LHCN-M2 (cell line): Measurements from ENCODE around the gene ZGPAT. TPM values are rescaled to one million over a fixed set of nuclear protein-coding genes. Genes with fewer than 3 reads are reported as not detected.
"Not testable (repeated sequence)": the region's sequence is repeated elsewhere in the genome, so short reads cannot be mapped to it uniquely, and the experiment has no call there.

Experiments
- DNase-seq: peaks from one replicate; pipeline ENCODE4 v3.0.0-alpha.2; 2012; ENCODE audit warnings: low read depth
- total RNA-seq: library from RNA; depleted of rRNA; stranded (reverse); fragments of >200 nt; gene quantifications from 2 replicates; pipeline ENCODE4 v1.2.3, GENCODE V29; 2014

ZGPAT gene
- total RNA-seq, 1 experiment from 2014 or later = 40.1 TPM

- no peak for DNase-seq
Measured at GRCh38 chr20:63702751-63703470, 4.9 kb upstream of the ZGPAT start.

GRCh38 chr20:63703471-63703975, 4.3 kb upstream of the ZGPAT start:
- no peak for DNase-seq

DNA sequence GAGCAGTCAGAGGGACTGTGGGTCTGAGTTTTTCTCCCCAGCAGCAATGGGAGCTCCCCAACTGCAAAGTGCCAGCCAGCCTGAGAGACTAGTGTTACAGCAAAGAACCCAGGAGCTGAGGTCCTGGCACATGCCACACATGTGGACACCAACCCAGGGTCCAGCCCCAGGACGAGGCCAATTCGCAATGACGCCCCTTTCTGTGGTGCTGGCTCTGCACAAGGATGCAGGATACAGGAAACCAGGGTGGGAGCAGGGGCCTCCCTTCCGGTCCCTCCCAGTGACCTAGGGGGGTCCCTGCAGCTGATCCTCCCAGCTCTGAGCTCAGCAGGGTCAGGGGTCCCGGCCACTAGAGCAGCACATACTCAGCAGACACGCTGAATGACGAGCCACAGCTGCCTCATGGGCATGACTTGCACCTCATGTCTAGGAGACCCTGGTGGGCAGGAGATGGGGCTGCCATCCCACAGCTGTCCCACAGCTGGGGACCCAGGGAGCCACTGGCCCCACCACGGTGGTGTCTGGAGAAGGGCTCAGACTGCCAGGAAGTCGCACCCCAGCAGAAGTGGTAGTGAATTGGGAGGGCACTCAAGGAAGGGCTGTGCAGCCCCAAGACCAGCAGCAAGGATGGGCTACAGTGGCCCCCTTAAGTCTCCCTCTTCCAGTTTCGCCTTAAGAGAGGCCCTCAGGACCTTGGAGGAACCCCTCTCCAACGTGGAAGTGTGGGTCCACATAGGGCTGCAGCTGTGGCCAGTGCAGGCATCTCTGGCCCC, 3.7 kb upstream of the ZGPAT start:
- DNase-seq = no peak

DNA sequence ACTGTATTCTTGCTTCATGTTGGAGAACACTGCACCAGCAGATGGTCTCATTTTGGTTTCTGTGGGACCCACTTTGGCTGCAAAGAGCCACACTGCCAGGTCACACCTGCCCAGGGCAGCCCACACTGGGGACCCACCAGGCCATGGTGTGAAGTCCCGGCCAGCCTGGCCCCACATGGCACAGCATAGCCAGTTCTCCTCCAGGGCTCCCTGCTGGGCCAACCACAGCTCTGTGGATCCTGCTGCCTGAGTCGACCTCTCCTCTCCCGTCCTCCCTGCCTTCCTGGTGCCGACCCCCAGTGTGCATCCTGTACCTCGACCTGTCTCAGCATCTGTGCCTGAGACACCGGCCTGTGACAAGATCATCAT, 3.1 kb upstream of the ZGPAT start:
- DNase-seq = no peak

GRCh38 chr20:63705232-63706026, 2.4 kb upstream of the ZGPAT start:
- DNase-seq = no peak

- DNase-seq = no peak
Measured at GRCh38 chr20:63706027-63706695, 1.7 kb upstream of the ZGPAT start.

DNA sequence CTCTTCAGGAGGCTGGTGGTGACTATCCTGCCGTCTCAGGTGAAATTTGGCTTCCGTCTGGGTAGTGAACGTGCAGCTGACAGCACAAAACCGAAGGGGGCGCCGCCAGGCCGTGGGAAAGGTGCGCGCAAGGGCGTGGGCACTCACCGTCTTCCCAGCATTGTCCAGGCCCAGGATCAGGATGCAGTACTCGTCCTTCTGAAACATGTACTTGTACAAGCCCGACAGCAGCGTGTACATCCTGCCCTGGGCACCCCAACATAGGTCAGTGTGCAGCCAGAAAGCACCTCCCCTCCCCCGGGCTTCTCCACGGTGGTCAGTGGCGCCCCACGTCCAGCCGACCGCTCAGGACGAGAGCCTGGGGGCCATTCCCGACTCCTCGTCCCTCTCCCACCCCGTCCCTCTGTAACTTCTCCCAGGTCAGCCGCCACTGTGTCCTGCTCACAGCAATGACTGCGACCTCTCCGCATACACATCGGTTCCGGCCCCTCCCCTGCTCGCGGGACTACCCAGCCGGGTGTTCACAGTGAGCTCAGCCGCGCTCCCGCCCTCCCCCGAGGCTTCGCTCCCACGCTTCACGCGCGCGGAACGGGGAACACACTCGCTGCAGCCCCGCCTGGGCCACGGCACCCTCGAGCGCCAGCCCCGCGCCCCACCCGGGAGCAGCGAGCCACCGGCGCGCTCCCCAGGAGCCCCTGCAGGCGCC, 834 bp upstream of the ZGPAT start:
- DNase-seq = peak; percentile 44

DNA sequence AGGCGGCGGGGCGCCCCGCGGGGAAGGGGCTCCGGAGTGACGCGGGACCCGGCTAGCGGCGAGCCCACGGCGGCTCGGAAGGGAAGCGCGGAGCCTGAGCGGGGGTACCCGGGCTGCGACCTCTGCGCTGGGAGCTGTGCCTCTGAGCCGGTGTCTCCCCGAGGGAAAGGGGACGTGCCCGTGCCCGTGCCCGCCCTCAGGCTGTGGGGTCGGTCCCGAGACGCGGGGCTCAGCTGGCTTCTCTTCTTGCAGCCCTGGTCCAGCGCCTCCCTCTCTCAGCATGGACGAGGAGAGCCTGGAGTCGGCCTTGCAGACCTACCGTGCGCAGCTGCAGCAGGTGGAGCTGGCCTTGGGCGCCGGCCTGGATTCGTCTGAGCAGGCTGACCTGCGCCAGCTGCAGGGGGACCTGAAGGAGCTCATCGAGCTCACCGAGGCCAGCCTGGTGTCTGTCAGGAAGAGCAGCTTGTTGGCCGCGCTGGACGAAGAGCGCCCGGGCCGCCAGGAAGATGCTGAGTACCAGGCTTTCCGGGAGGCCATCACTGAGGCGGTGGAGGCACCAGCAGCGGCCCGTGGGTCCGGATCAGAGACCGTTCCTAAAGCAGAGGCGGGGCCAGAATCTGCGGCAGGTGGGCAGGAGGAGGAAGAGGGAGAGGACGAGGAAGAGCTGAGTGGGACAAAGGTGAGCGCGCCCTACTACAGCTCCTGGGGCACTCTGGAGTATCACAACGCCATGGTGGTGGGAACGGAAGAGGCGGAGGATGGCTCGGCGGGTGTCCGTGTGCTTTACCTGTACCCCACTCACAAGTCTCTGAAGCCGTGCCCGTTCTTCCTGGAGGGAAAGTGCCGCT, 686 bp downstream of the ZGPAT start:
- no peak for DNase-seq

GRCh38 chr20:63709149-63709527, 1.3 kb downstream of the ZGPAT start:
- no peak for DNase-seq

DNA sequence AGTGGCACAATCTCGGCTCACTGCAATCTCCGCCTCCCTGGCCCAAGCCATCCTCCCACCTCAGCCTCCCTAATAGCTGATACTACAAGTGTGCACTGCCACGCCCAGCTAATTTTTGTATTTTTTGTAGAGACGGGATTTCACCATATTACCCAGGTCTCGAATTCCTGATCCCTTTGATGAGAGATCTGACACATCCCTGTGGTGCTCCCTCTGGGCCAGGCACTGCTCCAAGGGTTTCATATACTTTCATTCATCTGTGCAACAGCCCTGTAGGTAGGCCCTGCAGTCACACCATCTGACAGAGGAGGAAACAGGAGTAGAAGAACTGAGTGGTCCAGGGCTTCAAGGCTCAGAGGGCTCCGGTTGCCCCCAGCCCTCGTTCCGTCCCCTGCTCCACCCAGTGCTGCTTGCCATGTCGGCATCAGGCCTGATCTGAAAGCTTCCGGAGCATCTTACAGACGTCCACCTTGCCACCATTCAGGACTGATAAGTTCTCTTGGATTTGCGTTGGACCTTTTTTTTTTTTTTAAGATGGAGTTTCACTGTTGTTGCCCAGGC, 3.3 kb downstream of the ZGPAT start:
- no peak for DNase-seq

- no peak for DNase-seq
Measured at GRCh38 chr20:63712191-63712590, 4.4 kb downstream of the ZGPAT start.

DNA sequence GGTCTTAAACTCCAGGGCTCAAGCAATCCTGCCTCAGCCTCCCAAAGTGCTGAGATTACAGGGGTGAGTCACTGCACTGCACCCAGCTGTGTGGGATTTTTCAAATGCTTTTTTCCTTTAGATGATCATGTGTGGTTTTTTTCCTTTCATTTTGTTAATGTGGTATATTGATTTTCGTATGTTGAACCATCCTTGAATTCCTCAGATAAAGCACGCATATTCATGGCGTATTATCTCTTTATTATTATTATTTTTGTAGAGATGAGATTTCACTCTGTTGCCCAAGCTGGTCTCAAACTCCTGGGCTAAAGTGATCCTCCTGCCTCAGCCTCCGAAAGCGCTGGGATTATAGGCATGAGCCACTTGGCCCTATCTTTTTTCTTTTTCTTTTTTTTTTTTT, 7.0 kb downstream of the ZGPAT start:
- no peak for DNase-seq

DNA sequence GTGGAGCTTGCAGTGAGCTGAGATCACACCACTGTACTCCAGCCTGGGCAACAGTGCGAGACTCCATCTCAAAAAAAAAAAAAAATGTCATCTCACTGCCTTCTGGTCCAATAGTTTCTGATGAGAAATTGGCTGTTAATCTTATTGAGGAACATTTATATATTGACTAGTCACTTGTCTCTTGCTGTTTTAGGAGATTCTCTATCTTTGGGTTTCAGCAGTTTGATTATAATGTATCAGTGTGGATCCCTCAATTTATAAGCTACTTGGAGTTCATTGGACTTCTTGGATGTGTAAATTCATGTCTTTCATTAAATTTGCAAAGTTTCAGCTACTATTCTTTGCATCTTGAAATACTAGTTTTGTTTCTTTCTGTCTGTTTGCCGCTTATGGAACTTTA, 11.2 kb downstream of the ZGPAT start:
- no peak for DNase-seq

- not testable (repeated sequence) for DNase-seq
Measured at GRCh38 chr20:63722967-63723622, 15.3 kb downstream of the ZGPAT start.

GRCh38 chr20:63730189-63730733, 22.4 kb downstream of the ZGPAT start:
- not testable (repeated sequence) for DNase-seq

GRCh38 chr20:63731410-63731809, 23.6 kb downstream of the ZGPAT start:
- no peak for DNase-seq

DNA sequence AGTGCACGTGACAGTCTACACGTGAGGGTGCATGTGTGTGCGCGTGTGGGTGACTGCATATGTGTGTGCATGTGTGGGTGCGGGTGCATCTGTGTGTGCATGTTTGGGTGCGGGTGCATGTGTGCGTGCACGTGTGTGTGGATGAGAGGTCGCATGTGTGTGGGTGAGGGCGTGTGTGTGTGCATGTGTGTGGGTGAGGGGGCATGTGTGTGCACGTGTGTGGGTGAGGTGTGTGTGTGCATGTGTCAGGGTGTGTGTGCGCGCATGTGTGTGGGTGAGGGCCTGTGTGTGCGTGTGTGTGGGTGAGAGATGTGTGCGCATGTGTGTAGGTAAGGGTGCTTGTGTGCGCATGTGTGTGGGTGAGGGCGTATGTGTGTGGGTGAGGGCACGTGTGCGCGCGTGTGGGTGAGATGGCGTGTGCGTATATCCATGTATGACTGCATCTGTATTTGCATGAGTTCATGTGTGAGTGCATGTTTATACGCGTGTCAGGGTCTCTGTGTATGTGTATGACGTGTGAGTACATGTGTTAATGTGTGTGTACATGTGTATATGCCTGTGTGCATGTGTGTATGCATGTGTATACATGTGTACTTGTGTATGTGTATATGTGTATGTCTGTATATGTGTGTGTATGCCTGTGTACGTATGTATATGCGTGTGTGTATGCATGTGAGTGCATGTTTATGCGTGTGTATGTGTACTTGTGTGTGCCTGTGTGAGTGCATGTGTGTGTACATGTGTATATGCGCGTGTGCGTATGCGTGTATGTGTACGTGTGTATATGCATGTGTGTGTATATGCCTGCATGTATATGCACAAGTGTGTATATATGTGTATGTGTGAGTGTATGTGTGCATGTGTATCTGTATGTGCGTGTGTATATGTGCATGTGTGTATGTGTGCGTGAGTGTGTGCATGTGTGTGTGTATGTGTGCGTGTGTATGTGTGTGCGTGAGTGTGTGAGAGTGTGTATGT, 24.6 kb downstream of the ZGPAT start:
- no peak for DNase-seq

- DNase-seq = no peak
Measured at GRCh38 chr20:63733117-63733516, 25.3 kb downstream of the ZGPAT start.
